HCT116 (cell line): ENCODE data around the gene SMAD7. TPM values are rescaled to one million over a fixed set of nuclear protein-coding genes. Genes with fewer than 3 reads are reported as not detected.
"Not testable (repeated sequence)": the region's sequence is repeated elsewhere in the genome, so short reads cannot be mapped to it uniquely, and the experiment has no call there.

Experiments used
- ATAC-seq: fragments of 200-7000 bp; cut with Tn5 transposase; 2 replicates; pipeline ENCODE4 v1.9.1; 2020; ENCODE audit warnings: mild to moderate bottlenecking, moderate library complexity
- BruUV-seq: library from RNA; stranded (reverse); fragments of 400-500 nt; replicated peaks from 2 replicates; lab custom pipeline; 2021; lab: Mats Ljungman, UMichigan
- CTCF ChIA-PET: fragments of 300-600 bp; sonication (Branson Sonifier 250); formaldehyde crosslinking; loops from one replicate; lab custom pipeline; 2021; ENCODE audit warnings: antibody characterized with exemption; lab: Charles Lee
- POLR2A ChIA-PET: fragments of 300-600, 350-600 bp; sonication (Branson Sonifier 250); formaldehyde crosslinking; loops from one replicate; lab custom pipeline; 2021; ENCODE audit warnings: antibody characterized with exemption; lab: Charles Lee
- RAD21 ChIA-PET, 2 experiments: fragments of 300-600 bp; sonication (Branson Sonifier 250); formaldehyde crosslinking; loops; one replicate each; lab custom pipeline; 2023; ENCODE audit warnings: low total read pairs in 2 of 2; ENCODE audit not compliant: uncharacterized antibody in 2 of 2, unreplicated experiment in 2 of 2, low non-redundant PET in 1 of 2; lab: Charles Lee
- DNase-seq: peaks from one replicate; pipeline ENCODE4 v3.0.0-alpha.2; 2010; ENCODE audit warnings: low read depth, low spot score
- H2AFZ ChIP-seq: fragments of 200-600 bp; shearing (Covaris generic), sonication (generic); 2 replicates; pipeline ENCODE4 v1.6.1; 2017; ENCODE audit warnings: low read depth, mixed run types, mixed read lengths, antibody characterized with exemption, low read length; ENCODE audit not compliant: poor library complexity, severe bottlenecking
- H3K27ac ChIP-seq: 2 replicates; pipeline ENCODE4 v1.5.1; 2012; ENCODE audit warnings: low read depth, low read length
- H3K27me3 ChIP-seq: fragments of 200-600 bp; sonication (generic); 2 replicates; pipeline ENCODE4 v1.6.1; 2016; ENCODE audit warnings: mixed run types, low read length, mixed read lengths; ENCODE audit not compliant: insufficient read depth
- H3K36me3 ChIP-seq, 2 experiments: fragments of 200-500 bp in 1 of 2; fragments of 200-600 bp in 1 of 2; sonication (Bioruptor generic) in 1 of 2; sonication (generic) in 1 of 2; 2 replicates each; pipeline versions ENCODE4 v1.5.1 to v1.6.1; 2014 to 2016; ENCODE audit warnings: low read length in 2 of 2, inconsistent platforms in 1 of 2, mixed read lengths in 1 of 2, mixed run types in 1 of 2; ENCODE audit not compliant: insufficient read depth in 2 of 2, control insufficient read depth in 1 of 2
- H3K4me1 ChIP-seq, 2 experiments: fragments of 200-600 bp in 1 of 2; sonication (generic) in 1 of 2; 2 replicates each; pipeline versions ENCODE4 v1.5.1 to v1.6.1; 2012 to 2017; ENCODE audit warnings: low read length in 2 of 2, inconsistent platforms in 1 of 2, mild to moderate bottlenecking in 1 of 2, mixed read lengths in 1 of 2, mixed run types in 1 of 2, moderate library complexity in 1 of 2; ENCODE audit not compliant: insufficient read depth in 2 of 2, control insufficient read depth in 1 of 2
- H3K4me2 ChIP-seq: fragments of 200-600 bp; sonication (generic); 2 replicates; pipeline ENCODE4 v1.6.1; 2017; ENCODE audit warnings: mixed run types, low read length, mixed read lengths
- H3K4me3 ChIP-seq, 2 experiments: fragments of 200-600 bp in 1 of 2; sonication (generic) in 1 of 2; replicated peaks in 1 of 2; 2 replicates each; pipeline ENCODE4 v1.5.1; 2011 to 2016; ENCODE audit warnings: low read length in 2 of 2, control low read depth in 1 of 2, low read depth in 1 of 2, mild to moderate bottlenecking in 1 of 2, mixed read lengths in 1 of 2, mixed run types in 1 of 2
- H3K79me2 ChIP-seq: fragments of 200-600 bp; sonication (generic); 2 replicates; pipeline ENCODE4 v1.6.1; 2017; ENCODE audit warnings: mild to moderate bottlenecking, mixed run types, low read length, moderate library complexity, mixed read lengths; ENCODE audit not compliant: insufficient read depth
- H3K9ac ChIP-seq: fragments of 200-600 bp; sonication (generic); 2 replicates; pipeline ENCODE4 v1.6.1; 2016; ENCODE audit warnings: low read length, mixed read lengths
- H3K9me2 ChIP-seq: fragments of 200-600 bp; sonication (generic), shearing (Covaris generic); 2 replicates; pipeline ENCODE4 v1.6.1; 2017; ENCODE audit warnings: mixed run types, mild to moderate bottlenecking, moderate library complexity; ENCODE audit not compliant: insufficient read depth
- H3K9me3 ChIP-seq, 2 experiments: fragments of 200-500 bp in 1 of 2; fragments of 200-600 bp in 1 of 2; sonication (Bioruptor generic) in 1 of 2; sonication (generic) in 1 of 2; 2 replicates each; pipeline ENCODE4 v1.6.1; 2014 to 2017; ENCODE audit warnings: low read length in 2 of 2, mixed read lengths in 2 of 2, inconsistent platforms in 1 of 2, low read depth in 1 of 2, mild to moderate bottlenecking in 1 of 2, mixed run types in 1 of 2, moderate library complexity in 1 of 2; ENCODE audit not compliant: control insufficient read depth in 1 of 2, insufficient read depth in 1 of 2
- H4K20me1 ChIP-seq: fragments of 200-600 bp; sonication (generic), shearing (Covaris generic); 2 replicates; pipeline ENCODE4 v1.6.1; 2017; ENCODE audit warnings: mixed run types, mild to moderate bottlenecking, moderate library complexity; ENCODE audit not compliant: insufficient read depth
- CEBPB ChIP-seq: IDR thresholded peaks from 2 replicates; pipeline ENCODE4 v1.6.1; 2012; ENCODE audit warnings: low read depth
- JUND ChIP-seq: IDR thresholded peaks from 2 replicates; pipeline ENCODE4 v1.6.1; 2012
- POLR2A ChIP-seq: IDR thresholded peaks from 2 replicates; pipeline ENCODE4 v1.7.0; 2011; ENCODE audit warnings: borderline replicate concordance; ENCODE audit not compliant: insufficient read depth, insufficient read length; ENCODE audit errors: extremely low read depth
- POLR2AphosphoS5 ChIP-seq: IDR thresholded peaks from 2 replicates; pipeline ENCODE4 v1.6.1; 2011; ENCODE audit warnings: mild to moderate bottlenecking, low read depth, low read length, moderate library complexity
- TCF7L2 ChIP-seq: IDR thresholded peaks from 2 replicates; pipeline ENCODE4 v1.7.0; 2011; ENCODE audit warnings: borderline replicate concordance, inconsistent platforms; ENCODE audit not compliant: insufficient read depth, insufficient read length; ENCODE audit errors: extremely low read depth
- ZFX ChIP-seq: fragments of 450-650 bp; IDR thresholded peaks from 2 replicates; pipeline ENCODE4 v1.6.1; 2017
- intact Hi-C: fragments of 100-400 bp; cut with micrococcal nuclease; formaldehyde crosslinking; loops from 2 replicates; pipeline ENCODE4 v1.10.0; 2022
- total RNA-seq: library from RNA; stranded (reverse); gene quantifications from one replicate; pipeline ENCODE4 v1.2.1, GENCODE V29; 2021; ENCODE audit not compliant: unreplicated experiment
- TF ChIP-seq, protein P1 (sequence below), 3 experiments: fragments of 200-600 bp in 1 of 3; sonication (generic) in 1 of 3; IDR thresholded peaks in 2 of 3; conservative IDR thresholded peaks in 1 of 3; 2 replicates each; pipeline ENCODE4 v1.5.1; 2012 to 2017; ENCODE audit warnings: low read depth in 2 of 3, low read length in 2 of 3, antibody characterized with exemption in 1 of 3, borderline replicate concordance in 1 of 3, control low read depth in 1 of 3, mild to moderate bottlenecking in 1 of 3, mixed read lengths in 1 of 3, mixed run types in 1 of 3, moderate library complexity in 1 of 3; ENCODE audit not compliant: insufficient read depth in 1 of 3
- TF ChIP-seq, protein P2 (sequence below): IDR thresholded peaks from 2 replicates; pipeline ENCODE4 v1.6.1; 2012

The SMAD7 gene
- total RNA-seq, 1 experiment from 2014 or later: 7.2 TPM

DNA sequence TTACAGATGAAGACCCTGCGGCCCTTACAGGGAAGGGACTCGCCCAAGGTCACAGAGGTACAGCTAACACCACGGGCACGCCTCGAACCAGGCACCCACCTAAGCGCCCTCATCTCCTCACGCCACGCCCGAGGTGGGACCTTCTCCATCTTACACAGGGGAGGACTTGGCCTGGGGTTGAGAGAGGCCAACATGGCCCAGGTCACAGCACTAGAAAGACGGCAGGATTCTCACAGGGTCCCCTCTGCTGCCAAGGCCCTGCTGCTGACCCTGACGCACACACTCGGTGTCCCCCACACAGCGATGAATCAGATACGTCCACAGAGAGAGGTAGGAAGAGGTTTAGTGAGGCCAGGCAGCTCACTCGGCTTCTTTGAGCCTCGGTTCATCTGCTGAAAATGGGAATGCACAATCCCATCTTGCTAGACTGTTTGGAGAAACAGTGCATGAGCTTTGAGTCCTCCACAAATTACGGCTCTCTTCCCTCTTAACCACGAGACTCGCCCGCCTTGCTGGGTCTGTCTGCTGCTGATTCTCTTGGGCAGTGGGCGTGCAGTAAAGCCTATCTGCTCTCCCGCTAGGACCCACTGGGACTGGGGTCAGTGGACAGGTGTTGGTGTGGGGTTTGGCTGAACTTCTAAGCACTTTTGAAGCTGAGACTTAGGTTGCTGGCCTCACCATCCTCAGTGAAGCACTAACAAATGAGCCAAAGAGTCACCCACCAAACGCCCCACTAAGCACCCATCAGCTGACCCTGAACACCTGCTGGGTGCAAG lies 79.2 kb downstream of the SMAD7 start (continued):
- TF ChIP-seq, protein P1, sequence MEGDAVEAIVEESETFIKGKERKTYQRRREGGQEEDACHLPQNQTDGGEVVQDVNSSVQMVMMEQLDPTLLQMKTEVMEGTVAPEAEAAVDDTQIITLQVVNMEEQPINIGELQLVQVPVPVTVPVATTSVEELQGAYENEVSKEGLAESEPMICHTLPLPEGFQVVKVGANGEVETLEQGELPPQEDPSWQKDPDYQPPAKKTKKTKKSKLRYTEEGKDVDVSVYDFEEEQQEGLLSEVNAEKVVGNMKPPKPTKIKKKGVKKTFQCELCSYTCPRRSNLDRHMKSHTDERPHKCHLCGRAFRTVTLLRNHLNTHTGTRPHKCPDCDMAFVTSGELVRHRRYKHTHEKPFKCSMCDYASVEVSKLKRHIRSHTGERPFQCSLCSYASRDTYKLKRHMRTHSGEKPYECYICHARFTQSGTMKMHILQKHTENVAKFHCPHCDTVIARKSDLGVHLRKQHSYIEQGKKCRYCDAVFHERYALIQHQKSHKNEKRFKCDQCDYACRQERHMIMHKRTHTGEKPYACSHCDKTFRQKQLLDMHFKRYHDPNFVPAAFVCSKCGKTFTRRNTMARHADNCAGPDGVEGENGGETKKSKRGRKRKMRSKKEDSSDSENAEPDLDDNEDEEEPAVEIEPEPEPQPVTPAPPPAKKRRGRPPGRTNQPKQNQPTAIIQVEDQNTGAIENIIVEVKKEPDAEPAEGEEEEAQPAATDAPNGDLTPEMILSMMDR (IDR thresholded peaks at IDR 0.05 in 2 of 3, conservative IDR thresholded peaks at IDR 0.05 in 1 of 3; ENCODE audit: borderline replicate concordance in 1 of 3, insufficient read depth in 1 of 3, low read depth in 2 of 3, low read length in 2 of 3): no peak
- no peak for TF ChIP-seq JUND
- TF ChIP-seq POLR2A: no peak
- no peak for TF ChIP-seq ZFX
- TF ChIP-seq POLR2AphosphoS5: no peak
- TF ChIP-seq CEBPB: no peak
- TF ChIP-seq, protein P2, sequence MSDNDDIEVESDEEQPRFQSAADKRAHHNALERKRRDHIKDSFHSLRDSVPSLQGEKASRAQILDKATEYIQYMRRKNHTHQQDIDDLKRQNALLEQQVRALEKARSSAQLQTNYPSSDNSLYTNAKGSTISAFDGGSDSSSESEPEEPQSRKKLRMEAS: no peak
- TF ChIP-seq TCF7L2: no peak

DNA sequence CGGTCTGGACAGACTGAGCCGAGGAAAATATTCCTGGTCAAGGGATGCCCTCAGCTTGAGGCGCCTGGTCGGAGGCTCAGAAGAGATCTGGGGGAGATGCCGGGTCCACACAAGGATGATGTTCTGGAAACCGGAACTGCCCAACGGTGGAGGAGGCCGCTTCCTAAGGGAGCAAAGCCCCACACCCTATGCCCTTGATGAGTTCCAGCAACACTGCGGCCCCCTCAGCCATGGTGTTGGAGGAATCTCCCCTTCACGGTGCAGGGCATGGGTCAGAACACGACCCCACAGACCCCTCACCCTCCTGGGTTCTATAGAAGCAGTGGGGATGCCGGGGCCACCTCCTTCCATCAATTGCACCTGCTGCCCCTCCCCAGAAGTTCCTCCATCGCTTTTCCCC lies 79.8 kb downstream of the SMAD7 start:
- ATAC-seq, RAD21 ChIA-PET, H3K9me2 ChIP-seq, H3K9me3 ChIP-seq, H3K9ac ChIP-seq, H3K4me2 ChIP-seq, H3K27ac ChIP-seq, POLR2A ChIA-PET, H3K79me2 ChIP-seq, DNase-seq, H3K4me3 ChIP-seq, intact Hi-C loops, BruUV-seq, CTCF ChIA-PET, H3K36me3 ChIP-seq, H4K20me1 ChIP-seq, H2AFZ ChIP-seq: not testable (repeated sequence)
- Histone ChIP-seq H3K27me3 (peaks cover 21% of the 10 kb centered on the region; the same call in 1 of the 2 replicates), H3K4me1 (peaks cover 8 to 21% of the 10 kb centered on the region in 2 experiments)
